ENCODE measurements around the gene STPG1. TPM values are rescaled to one million over a fixed set of nuclear protein-coding genes. Genes with fewer than 3 reads are reported as not detected.

STPG1 gene
- total and polyA plus RNA-seq, 2 donors (not counting 3 experiments of a cell fraction or from before 2014, with no cell fraction given), result 6.3 to 10.2 TPM

GRCh38 chr1:24361811-24362210 lies 51.8 kb downstream of the STPG1 start:
- no peak overlapping the region for H3K9ac ChIP-seq (replicated peaks; ENCODE audit: extremely low read depth, insufficient read depth, low read length)
- no peak overlapping the region for H3K4me2 ChIP-seq (ENCODE audit: insufficient read depth, low read length)
- no peaks in the 10 kb centered on the region for H4K20me1 ChIP-seq (replicated peaks; ENCODE audit: control insufficient read depth, extremely low read depth, insufficient read depth, low read length)
- no peaks in the 10 kb centered on the region for H3K4me1 ChIP-seq (ENCODE audit: control insufficient read depth, extremely low read depth, insufficient read depth, low read length)
- H3K27ac ChIP-seq (ENCODE audit: insufficient read depth, low read depth, low read length), result no peak overlapping the region
- H3K79me2 ChIP-seq (ENCODE audit: control insufficient read depth, insufficient read depth, low read length), result no peaks in the 10 kb centered on the region
- no peak for TF ChIP-seq FOS (IDR thresholded peaks at IDR 0.05; ENCODE audit: borderline replicate concordance, insufficient read depth, low read length)
- TF ChIP-seq CTCF (IDR thresholded peaks at IDR 0.05; ENCODE audit: extremely low read depth in 1 of 2, insufficient read depth in 1 of 2, low read depth in 1 of 2, low read length in 2 of 2), result no peak
- no peak for TF ChIP-seq MYC (IDR thresholded peaks at IDR 0.05; ENCODE audit: low read depth, low read length)
- no peak for TF ChIP-seq GATA2 (IDR thresholded peaks at IDR 0.05; ENCODE audit: insufficient read depth, insufficient read length, low read depth, low read length)
- TF ChIP-seq JUN (IDR thresholded peaks at IDR 0.05; ENCODE audit: borderline replicate concordance, insufficient read depth, insufficient read length, low read depth), result no peak
- TF ChIP-seq POLR2AphosphoS5 (IDR thresholded peaks at IDR 0.05; ENCODE audit: insufficient read depth, low read depth, low read length), result no peak
- TF ChIP-seq EZH2 (IDR thresholded peaks at IDR 0.05; ENCODE audit: borderline replicate concordance, low read depth, low read length, severe bottlenecking), result no peak
- TF ChIP-seq POLR2A (IDR thresholded peaks at IDR 0.05; ENCODE audit: low read depth, low read length), result no peak
- FAIRE-seq, result no peak
- DNase-seq (ENCODE audit: low read depth, low spot score), result no peak
- intact Hi-C loops (cut with micrococcal nuclease), result no loop called here
- no peaks in the 10 kb centered on the region for H3K9me1 ChIP-seq (replicated peaks; ENCODE audit: control insufficient read depth, extremely low read depth, insufficient read depth, low read length)
- BruUV-seq (replicated peaks), result no TSS peak
- no peak overlapping the region for H2AFZ ChIP-seq (ENCODE audit: low read depth, low read length)
- no peak overlapping the region for H3K4me3 ChIP-seq (replicated peaks in 1 of 3; ENCODE audit: insufficient read depth in 1 of 3, low read depth in 1 of 3, low read length in 3 of 3)
- dilution Hi-C loops (cut with MboI; ENCODE audit: extremely low pct_ligation_motif_present, low sequenced_read_pairs), result no loop called here
- H3K9me3 ChIP-seq (replicated peaks; ENCODE audit: control insufficient read depth, insufficient read depth, low read length), result no peaks in the 10 kb centered on the region
- no peaks in the 10 kb centered on the region for H3K27me3 ChIP-seq (ENCODE audit: control insufficient read depth in 2 of 2, insufficient read depth in 2 of 2, low read length in 2 of 2)
- no peaks in the 10 kb centered on the region for H3K36me3 ChIP-seq (ENCODE audit: control insufficient read depth in 2 of 2, extremely low read depth in 1 of 2, insufficient read depth in 2 of 2, low read length in 2 of 2)
- POLR2A ChIA-PET, result no interaction called here
- CTCF ChIA-PET, result no interaction called here

Data from endothelial cell of umbilical vein (primary cell).